Mammary epithelial cell (primary cell): ENCODE results near the gene PDE4A.

Experiments
- CTCF ChIP-seq, 2 donors: IDR thresholded peaks in 1 of 2; conservative IDR thresholded peaks in 1 of 2; 2 replicates each; pipeline ENCODE4 v1.5.1; 2011 to 2012; ENCODE audit warnings: inconsistent platforms in 2 of 2, low read length in 2 of 2, mild to moderate bottlenecking in 2 of 2, control low read depth in 1 of 2, low read depth in 1 of 2; ENCODE audit not compliant: insufficient read depth in 1 of 2; ENCODE audit errors: extremely low read depth in 1 of 2
- EZH2 ChIP-seq: IDR thresholded peaks from 2 replicates; pipeline ENCODE4 v1.6.1; 2012; ENCODE audit warnings: low read length, inconsistent platforms, borderline replicate concordance

GRCh38 chr19:10442698-10443097, 22.4 kb downstream of the PDE4A start:
- TF ChIP-seq CTCF (conservative IDR thresholded peaks at IDR 0.05 in 1 of 2, IDR thresholded peaks at IDR 0.05 in 1 of 2; ENCODE audit: extremely low read depth in 1 of 2, insufficient read depth in 1 of 2, low read depth in 1 of 2, low read length in 2 of 2) (no peak), EZH2 (no peak)
